Endothelial cell of umbilical vein (primary cell): ENCODE data around the gene CAPRIN2. TPM values are rescaled to one million over a fixed set of nuclear protein-coding genes. Genes with fewer than 3 reads are reported as not detected.

Source experiments
- BruUV-seq: library from RNA; stranded (reverse); fragments of 400-500 nt; replicated peaks from 2 replicates; lab custom pipeline; 2021; lab: Mats Ljungman, UMichigan
- CTCF ChIA-PET: fragments of 300-600, 350-600 bp; sonication (Branson Sonifier 250); formaldehyde crosslinking; loops from one replicate; lab custom pipeline; 2021; ENCODE audit warnings: antibody characterized with exemption, inconsistent platforms; lab: Charles Lee
- POLR2A ChIA-PET: fragments of 300-600, 350-600 bp; sonication (Branson Sonifier 250); formaldehyde crosslinking; loops from one replicate; lab custom pipeline; 2021; ENCODE audit warnings: antibody characterized with exemption, inconsistent platforms; lab: Charles Lee
- DNase-seq: peaks from one replicate; pipeline ENCODE4 v3.0.0-alpha.2; 2011; ENCODE audit warnings: low read depth, low spot score
- FAIRE-seq: peaks from 2 replicates; lab custom pipeline; 2011; peaks lifted over from hg19 to GRCh38; lab: Jason Lieb, UNC
- H2AFZ ChIP-seq: 2 replicates; pipeline ENCODE4 v1.6.0; 2012; ENCODE audit warnings: low read depth, low read length, control low read depth, inconsistent platforms
- H3K27ac ChIP-seq: 2 replicates; pipeline ENCODE4 v1.5.1; 2011; ENCODE audit warnings: low read depth, mild to moderate bottlenecking, control low read depth, low read length, moderate library complexity; ENCODE audit not compliant: insufficient read depth
- H3K27me3 ChIP-seq, 2 experiments: 2 replicates each; pipeline versions ENCODE4 v1.6.0 to v1.6.1; 2011; ENCODE audit warnings: low read length in 2 of 2, mixed read lengths in 1 of 2; ENCODE audit not compliant: control insufficient read depth in 2 of 2, insufficient read depth in 2 of 2
- H3K36me3 ChIP-seq, 2 experiments: 2 replicates in 1 of 2; 3 replicates in 1 of 2; pipeline ENCODE4 v1.5.1; 2011; ENCODE audit warnings: low read length in 2 of 2, mild to moderate bottlenecking in 1 of 2, moderate library complexity in 1 of 2; ENCODE audit not compliant: control insufficient read depth in 2 of 2, insufficient read depth in 2 of 2; ENCODE audit errors: extremely low read depth in 1 of 2
- H3K4me1 ChIP-seq: 3 replicates; pipeline ENCODE4 v1.5.1; 2011; ENCODE audit warnings: mild to moderate bottlenecking, low read length; ENCODE audit not compliant: control insufficient read depth, insufficient read depth; ENCODE audit errors: extremely low read depth
- H3K4me2 ChIP-seq: 2 replicates; pipeline ENCODE4 v1.6.1; 2011; ENCODE audit warnings: low read length, control low read depth, mixed read lengths; ENCODE audit not compliant: insufficient read depth
- H3K4me3 ChIP-seq, 3 experiments: fragments of 200-600 bp in 1 of 3; sonication (generic), shearing (Covaris generic) in 1 of 3; replicated peaks in 1 of 3; 2 replicates each; pipeline ENCODE4 v1.5.1; 2011 to 2016; ENCODE audit warnings: control low read depth in 3 of 3, low read length in 3 of 3, mild to moderate bottlenecking in 2 of 3, inconsistent platforms in 1 of 3, low read depth in 1 of 3, moderate library complexity in 1 of 3; ENCODE audit not compliant: insufficient read depth in 1 of 3
- H3K79me2 ChIP-seq: 2 replicates; pipeline ENCODE4 v1.6.0; 2012; ENCODE audit warnings: low read length, inconsistent platforms; ENCODE audit not compliant: control insufficient read depth, insufficient read depth
- H3K9ac ChIP-seq: replicated peaks from 2 replicates; pipeline ENCODE3; 2011; ENCODE audit warnings: low read length, control low read depth; ENCODE audit not compliant: insufficient read depth; ENCODE audit errors: extremely low read depth
- H3K9me1 ChIP-seq: replicated peaks from 3 replicates; pipeline ENCODE4 v1.6.0; 2011; ENCODE audit warnings: mild to moderate bottlenecking, low read length; ENCODE audit not compliant: control insufficient read depth, insufficient read depth; ENCODE audit errors: extremely low read depth
- H3K9me3 ChIP-seq: replicated peaks from 2 replicates; pipeline ENCODE4 v1.5.1; 2012; ENCODE audit warnings: low read length, inconsistent platforms; ENCODE audit not compliant: control insufficient read depth, insufficient read depth
- H4K20me1 ChIP-seq: replicated peaks from 2 replicates; pipeline ENCODE3; 2011; ENCODE audit warnings: mild to moderate bottlenecking, low read length; ENCODE audit not compliant: control insufficient read depth, insufficient read depth; ENCODE audit errors: extremely low read depth
- EZH2 ChIP-seq: IDR thresholded peaks from 2 replicates; pipeline ENCODE4 v1.6.1; 2012; ENCODE audit warnings: borderline replicate concordance, low read depth, mild to moderate bottlenecking, moderate library complexity, low read length, inconsistent platforms; ENCODE audit not compliant: severe bottlenecking
- FOS ChIP-seq: IDR thresholded peaks from 2 replicates; pipeline ENCODE4 v1.6.1; 2011; ENCODE audit warnings: mild to moderate bottlenecking, low read length, moderate library complexity, borderline replicate concordance; ENCODE audit not compliant: insufficient read depth
- GATA2 ChIP-seq: IDR thresholded peaks from 2 replicates; pipeline ENCODE4 v1.7.0; 2011; ENCODE audit warnings: low read depth, mild to moderate bottlenecking, moderate library complexity, mixed read lengths, low read length; ENCODE audit not compliant: insufficient read length, insufficient read depth
- JUN ChIP-seq: IDR thresholded peaks from 2 replicates; pipeline ENCODE4 v1.6.1; 2011; ENCODE audit warnings: borderline replicate concordance, low read depth; ENCODE audit not compliant: insufficient read length, insufficient read depth
- MYC ChIP-seq: IDR thresholded peaks from one replicate; pipeline ENCODE4 v1.6.1; 2011; ENCODE audit warnings: mild to moderate bottlenecking, low read depth, low read length
- POLR2A ChIP-seq: IDR thresholded peaks from 2 replicates; pipeline ENCODE4 v1.6.1; 2012; ENCODE audit warnings: low read depth, mild to moderate bottlenecking, control low read depth, low read length
- POLR2AphosphoS5 ChIP-seq: IDR thresholded peaks from 2 replicates; pipeline ENCODE4 v1.6.1; 2012; ENCODE audit warnings: low read depth, mild to moderate bottlenecking, control low read depth, low read length, moderate library complexity; ENCODE audit not compliant: insufficient read depth
- dilution Hi-C: fragments of 300-500 bp; cut with MboI; formaldehyde crosslinking; loops from one replicate; pipeline ENCODE4 v1.15.0; 2019; ENCODE audit warnings: low sequenced_read_pairs; ENCODE audit not compliant: extremely low pct_ligation_motif_present
- intact Hi-C: fragments of 100-400 bp; cut with micrococcal nuclease; formaldehyde crosslinking; loops from one replicate; pipeline ENCODE4 v1.10.0; 2022
- polyA plus RNA-seq, 4 experiments: library from polyadenylated mRNA; depleted of rRNA in 3 of 4; stranded (reverse) in 3 of 4; unstranded in 1 of 4; fragments of >200 nt; gene quantifications; 2 replicates each; pipeline versions ENCODE4 v1.2.1 to v1.2.3, GENCODE V29; 2011 to 2012; ENCODE audit warnings: missing spikeins in 1 of 4
- total RNA-seq: library from RNA; stranded (reverse); gene quantifications from 2 replicates; pipeline ENCODE4 v1.2.3, GENCODE V29; 2021
- TF ChIP-seq, protein P1 (sequence below): IDR thresholded peaks from 2 replicates; pipeline ENCODE4 v1.6.1; 2011; ENCODE audit not compliant: insufficient read depth, insufficient read length
- TF ChIP-seq, protein P2 (sequence below), 2 donors: IDR thresholded peaks; 1 replicate in 1 of 2; 2 replicates in 1 of 2; pipeline ENCODE4 v1.5.1; 2011; ENCODE audit warnings: low read length in 2 of 2, mild to moderate bottlenecking in 2 of 2, moderate library complexity in 2 of 2, control low read depth in 1 of 2, inconsistent platforms in 1 of 2, low read depth in 1 of 2; ENCODE audit not compliant: insufficient read depth in 1 of 2; ENCODE audit errors: extremely low read depth in 1 of 2

CAPRIN2 gene
- total and polyA plus RNA-seq, 2 donors (not counting 3 experiments of a cell fraction or from before 2014, with no cell fraction given) = 13.5 to 25.0 TPM

DNA sequence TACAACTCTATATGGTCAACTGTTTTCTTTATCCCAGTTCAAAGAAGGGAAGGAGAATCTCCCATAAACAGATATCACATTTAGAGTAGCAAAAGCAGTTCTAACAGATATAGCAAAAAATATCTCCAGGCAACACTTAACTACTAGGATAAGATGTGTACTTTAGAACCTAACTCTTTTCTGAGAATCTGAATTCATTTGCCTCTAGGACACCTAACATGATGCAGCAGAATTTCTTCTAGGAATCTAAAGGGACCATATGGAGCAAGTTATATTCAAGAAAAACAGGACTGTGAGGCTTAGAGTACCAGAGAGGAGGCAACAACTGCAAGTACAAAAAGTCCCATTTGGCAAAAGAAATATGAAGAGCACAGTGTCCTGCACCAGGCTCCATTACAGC, 24.4 kb upstream of the CAPRIN2 start:
- dilution Hi-C loops = no loop called here

More for the DNA sequence above, 24.4 kb upstream of the CAPRIN2 start:
- H3K9ac ChIP-seq = no peak overlapping the region
- ChIA-PET POLR2A (no interaction called here), CTCF (no interaction called here)
- intact Hi-C loops = no loop called here
- DNase-seq (no peak), FAIRE-seq (no peak)
- no peak overlapping the region for H3K4me2 ChIP-seq
- no peaks in the 10 kb centered on the region for H3K9me1 ChIP-seq
- no peak overlapping the region for H3K4me3 ChIP-seq
- no peak for TF ChIP-seq MYC
- TF ChIP-seq JUN = no peak
- TF ChIP-seq FOS = no peak
- no peak for TF ChIP-seq POLR2AphosphoS5
- no peak for TF ChIP-seq EZH2
- TF ChIP-seq POLR2A = no peak
- TF ChIP-seq, protein P1, sequence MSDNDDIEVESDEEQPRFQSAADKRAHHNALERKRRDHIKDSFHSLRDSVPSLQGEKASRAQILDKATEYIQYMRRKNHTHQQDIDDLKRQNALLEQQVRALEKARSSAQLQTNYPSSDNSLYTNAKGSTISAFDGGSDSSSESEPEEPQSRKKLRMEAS = no peak
- TF ChIP-seq GATA2 = no peak
- TF ChIP-seq, protein P2, sequence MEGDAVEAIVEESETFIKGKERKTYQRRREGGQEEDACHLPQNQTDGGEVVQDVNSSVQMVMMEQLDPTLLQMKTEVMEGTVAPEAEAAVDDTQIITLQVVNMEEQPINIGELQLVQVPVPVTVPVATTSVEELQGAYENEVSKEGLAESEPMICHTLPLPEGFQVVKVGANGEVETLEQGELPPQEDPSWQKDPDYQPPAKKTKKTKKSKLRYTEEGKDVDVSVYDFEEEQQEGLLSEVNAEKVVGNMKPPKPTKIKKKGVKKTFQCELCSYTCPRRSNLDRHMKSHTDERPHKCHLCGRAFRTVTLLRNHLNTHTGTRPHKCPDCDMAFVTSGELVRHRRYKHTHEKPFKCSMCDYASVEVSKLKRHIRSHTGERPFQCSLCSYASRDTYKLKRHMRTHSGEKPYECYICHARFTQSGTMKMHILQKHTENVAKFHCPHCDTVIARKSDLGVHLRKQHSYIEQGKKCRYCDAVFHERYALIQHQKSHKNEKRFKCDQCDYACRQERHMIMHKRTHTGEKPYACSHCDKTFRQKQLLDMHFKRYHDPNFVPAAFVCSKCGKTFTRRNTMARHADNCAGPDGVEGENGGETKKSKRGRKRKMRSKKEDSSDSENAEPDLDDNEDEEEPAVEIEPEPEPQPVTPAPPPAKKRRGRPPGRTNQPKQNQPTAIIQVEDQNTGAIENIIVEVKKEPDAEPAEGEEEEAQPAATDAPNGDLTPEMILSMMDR (IDR thresholded peaks at IDR 0.05; ENCODE audit: extremely low read depth in 1 of 2, insufficient read depth in 1 of 2, low read depth in 1 of 2, low read length in 2 of 2) = no peak
- H3K27me3 ChIP-seq = no peaks in the 10 kb centered on the region
- H2AFZ ChIP-seq = no peak overlapping the region
- H3K9me3 ChIP-seq = no peaks in the 10 kb centered on the region
- no TSS peak for BruUV-seq
- H3K27ac ChIP-seq = no peak overlapping the region
- no peaks in the 10 kb centered on the region for H3K36me3 ChIP-seq
- no peaks in the 10 kb centered on the region for H4K20me1 ChIP-seq
- no peaks in the 10 kb centered on the region for H3K79me2 ChIP-seq
- no peaks in the 10 kb centered on the region for H3K4me1 ChIP-seq
